DMS79 (cell line): ENCODE measurements around the gene SPHK2.
A peak's percentile ranks its signal among the peaks of the same experiment; 100 is the strongest.
"Not testable (repeated sequence)": the region's sequence is repeated elsewhere in the genome, so short reads cannot be mapped to it uniquely, and the experiment has no call there.

Source experiments
- DNase-seq: peaks from one replicate; lab custom pipeline; 2025; lab: John Stamatoyannopoulos, UW

The SPHK2 gene

GRCh38 chr19:48660852-48661710 is 41.8 kb downstream of the SPHK2 start:
- no peak for DNase-seq

GRCh38 chr19:48661711-48662090 is 42.4 kb downstream of the SPHK2 start:
- no peak for DNase-seq

GRCh38 chr19:48663667-48664066 is 44.4 kb downstream of the SPHK2 start:
- no peak for DNase-seq

GRCh38 chr19:48664476-48664875 is 45.2 kb downstream of the SPHK2 start:
- DNase-seq, result no peak

- DNase-seq, result no peak
Observed at GRCh38 chr19:48665786-48666185, 46.5 kb downstream of the SPHK2 start.

- DNase-seq, result no peak
Observed at GRCh38 chr19:48668332-48668731, 49.0 kb downstream of the SPHK2 start.

GRCh38 chr19:48668761-48669160 is 49.5 kb downstream of the SPHK2 start:
- no peak for DNase-seq

GRCh38 chr19:48669903-48670668 is 50.8 kb downstream of the SPHK2 start:
- DNase-seq, result no peak

- DNase-seq, result no peak
Observed at GRCh38 chr19:48670699-48671445, 51.6 kb downstream of the SPHK2 start.

GRCh38 chr19:48671446-48671995 is 52.2 kb downstream of the SPHK2 start:
- DNase-seq, result no peak

- no peak for DNase-seq
Observed at GRCh38 chr19:48672994-48673393, 53.7 kb downstream of the SPHK2 start, which contains the start of gene NTN5. TSS of gene NTN5 (minus strand) at chr19:48673017. CDS start at chr19:48670986, 2,031 bp downstream.

- no peak for DNase-seq
Observed at GRCh38 chr19:48673436-48674100, 54.3 kb downstream of the SPHK2 start.

- no peak for DNase-seq
Observed at GRCh38 chr19:48674216-48674809, 55.0 kb downstream of the SPHK2 start.

- peak; percentile 58 for DNase-seq
Observed at GRCh38 chr19:48674921-48675824, 55.9 kb downstream of the SPHK2 start.

- no peak for DNase-seq
Observed at GRCh38 chr19:48676487-48676886, 57.2 kb downstream of the SPHK2 start.

- DNase-seq, result no peak
Observed at GRCh38 chr19:48676887-48677286, 57.6 kb downstream of the SPHK2 start.

GRCh38 chr19:48678201-48678600 is 58.9 kb downstream of the SPHK2 start:
- no peak for DNase-seq

GRCh38 chr19:48680006-48680405 is 60.7 kb downstream of the SPHK2 start:
- DNase-seq, result not testable (repeated sequence)
